Brain microvascular endothelial cell (primary cell): ENCODE measurements around the gene LIPM.

Source experiments
- DNase-seq: peaks from one replicate; pipeline ENCODE4 v3.0.0-alpha.2; 2020
- H3K27ac ChIP-seq: fragments of 250-450 bp; sonication (Bioruptor Pico); 2 replicates; pipeline ENCODE4 v1.5.1; 2020; ENCODE audit warnings: mild to moderate bottlenecking, moderate library complexity
- H3K27me3 ChIP-seq: fragments of 250-450 bp; sonication (Bioruptor Pico); replicated peaks from 2 replicates; pipeline ENCODE4 v1.5.1; 2020; ENCODE audit warnings: mild to moderate bottlenecking
- H3K36me3 ChIP-seq: fragments of 250-450 bp; sonication (Bioruptor Pico); replicated peaks from 2 replicates; pipeline ENCODE4 v1.5.1; 2020; ENCODE audit warnings: mild to moderate bottlenecking
- H3K4me3 ChIP-seq: 2 replicates; pipeline ENCODE4 v1.5.1; 2011; ENCODE audit warnings: low read depth, mild to moderate bottlenecking, control low read depth, low read length, moderate library complexity
- in situ Hi-C: cut with HindIII; loops from 2 replicates; pipeline ENCODE4 v1.10.0; 2017; ENCODE audit warnings: low sequenced_read_pairs, low pct_ligation_motif_present
- TF ChIP-seq, protein P1 (sequence below): IDR thresholded peaks from 2 replicates; pipeline ENCODE4 v1.5.1; 2011; ENCODE audit warnings: low read depth, mild to moderate bottlenecking, moderate library complexity, low read length, control low read depth, inconsistent platforms; ENCODE audit errors: missing control alignments

Gene LIPM

DNA sequence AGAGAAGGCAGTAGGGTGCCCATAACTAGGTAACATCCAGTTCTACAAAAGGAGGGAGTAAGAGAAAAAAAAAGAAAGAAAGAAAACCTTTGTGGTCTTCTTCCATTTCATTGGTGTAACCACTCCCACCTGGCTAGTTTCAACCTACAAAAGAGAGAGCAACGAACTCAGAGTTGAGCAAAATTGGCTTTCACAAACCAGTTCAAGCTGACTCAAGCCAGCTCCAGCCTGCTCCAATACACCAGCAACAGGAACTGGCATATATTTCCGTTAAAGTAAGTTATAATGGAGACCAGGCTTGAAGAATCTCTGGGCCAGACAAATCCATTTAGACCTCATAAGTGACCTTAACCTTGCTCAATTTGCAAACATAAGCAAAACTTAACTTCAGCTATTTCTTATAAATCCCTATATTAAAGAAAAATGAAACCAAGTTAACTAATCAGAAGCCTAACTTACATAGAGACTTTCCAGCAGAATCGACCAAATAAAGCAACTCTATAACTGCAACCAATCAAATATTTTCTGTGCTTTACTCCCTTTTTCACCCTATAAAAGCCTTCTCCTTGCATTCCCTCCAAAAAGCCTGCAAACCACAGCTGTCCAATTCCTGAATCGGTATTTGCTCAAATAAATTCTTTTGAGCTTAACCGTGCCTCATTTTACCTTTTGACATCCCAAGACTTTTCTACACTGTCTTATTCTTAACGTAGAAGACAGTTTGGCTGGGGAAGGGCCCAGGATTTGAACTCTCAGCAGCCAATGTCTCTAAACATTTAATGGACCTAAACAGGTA is 39.0 kb downstream of the LIPM start:
- in situ Hi-C loops: no loop called here
- no peaks in the 10 kb centered on the region for H3K27me3 ChIP-seq
- DNase-seq: no peak
- TF ChIP-seq, protein P1, sequence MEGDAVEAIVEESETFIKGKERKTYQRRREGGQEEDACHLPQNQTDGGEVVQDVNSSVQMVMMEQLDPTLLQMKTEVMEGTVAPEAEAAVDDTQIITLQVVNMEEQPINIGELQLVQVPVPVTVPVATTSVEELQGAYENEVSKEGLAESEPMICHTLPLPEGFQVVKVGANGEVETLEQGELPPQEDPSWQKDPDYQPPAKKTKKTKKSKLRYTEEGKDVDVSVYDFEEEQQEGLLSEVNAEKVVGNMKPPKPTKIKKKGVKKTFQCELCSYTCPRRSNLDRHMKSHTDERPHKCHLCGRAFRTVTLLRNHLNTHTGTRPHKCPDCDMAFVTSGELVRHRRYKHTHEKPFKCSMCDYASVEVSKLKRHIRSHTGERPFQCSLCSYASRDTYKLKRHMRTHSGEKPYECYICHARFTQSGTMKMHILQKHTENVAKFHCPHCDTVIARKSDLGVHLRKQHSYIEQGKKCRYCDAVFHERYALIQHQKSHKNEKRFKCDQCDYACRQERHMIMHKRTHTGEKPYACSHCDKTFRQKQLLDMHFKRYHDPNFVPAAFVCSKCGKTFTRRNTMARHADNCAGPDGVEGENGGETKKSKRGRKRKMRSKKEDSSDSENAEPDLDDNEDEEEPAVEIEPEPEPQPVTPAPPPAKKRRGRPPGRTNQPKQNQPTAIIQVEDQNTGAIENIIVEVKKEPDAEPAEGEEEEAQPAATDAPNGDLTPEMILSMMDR: no peak
- H3K27ac ChIP-seq: no peak overlapping the region
- no peak overlapping the region for H3K4me3 ChIP-seq
- H3K36me3 ChIP-seq: no peaks in the 10 kb centered on the region

DNA sequence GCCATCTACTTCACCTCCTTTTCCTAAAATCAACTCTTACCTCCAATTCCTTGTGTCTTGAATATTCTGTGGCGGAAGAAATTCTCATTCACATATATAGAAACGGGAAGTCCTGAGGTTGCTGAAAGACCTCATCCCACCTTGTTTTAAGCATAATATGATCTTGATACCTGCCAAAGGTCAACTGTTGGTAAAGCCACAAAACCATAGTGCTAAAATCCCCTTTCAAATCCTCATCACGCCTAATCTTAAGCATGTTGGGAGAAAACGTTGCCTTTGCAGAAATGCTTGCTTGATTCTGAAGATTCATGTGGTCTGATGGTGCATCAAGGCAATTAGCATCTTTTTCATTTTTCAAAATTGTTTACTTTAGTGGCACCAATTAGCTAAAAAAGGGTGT is 40.6 kb downstream of the LIPM start:
- in situ Hi-C loops: no loop called here
- Histone ChIP-seq H3K36me3 (no peaks in the 10 kb centered on the region), H3K27me3 (no peaks in the 10 kb centered on the region), H3K27ac (no peak overlapping the region), H3K4me3 (no peak overlapping the region)
- DNase-seq: no peak
- TF ChIP-seq, protein P1: no peak

DNA sequence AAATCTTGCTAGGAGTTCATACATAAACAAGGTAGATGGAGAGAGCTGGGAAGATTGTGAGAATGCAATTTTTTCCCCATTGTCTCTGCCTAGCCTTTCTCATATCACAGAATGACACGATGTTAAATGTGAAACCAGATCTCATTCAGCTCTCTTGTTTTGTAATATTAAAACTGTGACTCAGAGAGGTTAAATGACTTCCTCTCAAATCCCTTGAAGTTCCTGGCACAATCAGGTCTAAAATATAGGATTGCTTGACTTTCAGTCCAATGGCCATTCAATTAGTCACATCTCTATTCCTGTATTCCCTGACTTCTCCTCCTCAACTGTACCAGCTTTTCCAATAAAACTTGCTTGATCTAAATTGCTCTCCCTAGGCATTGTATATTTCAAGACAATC is 46.0 kb downstream of the LIPM start:
- peak overlapping the region; percentile 25 for H3K27ac ChIP-seq
- TF ChIP-seq, protein P1: no peak
- H3K36me3 ChIP-seq: no peaks in the 10 kb centered on the region
- H3K27me3 ChIP-seq: no peaks in the 10 kb centered on the region
- in situ Hi-C loops: no loop called here
- peak; percentile 43 for DNase-seq
- H3K4me3 ChIP-seq: no peak overlapping the region

DNA sequence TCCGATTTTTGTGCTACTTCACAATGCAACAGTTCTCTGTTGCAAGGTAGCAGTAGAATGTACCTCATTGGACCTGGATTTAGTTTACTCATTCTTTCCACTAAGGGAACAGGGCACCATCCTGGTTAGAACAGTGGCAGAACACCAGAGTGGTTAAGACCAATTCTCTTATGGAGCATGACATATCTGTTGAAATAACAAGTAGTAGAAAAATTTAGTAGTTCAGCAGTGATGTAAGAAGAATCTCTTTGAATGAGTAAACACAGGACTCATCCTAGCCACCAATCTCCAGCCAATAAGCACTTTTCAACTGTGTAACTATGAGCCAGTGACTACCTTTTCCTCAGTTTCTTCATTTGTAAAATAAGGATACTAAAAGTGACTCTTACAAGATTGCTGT is 46.7 kb downstream of the LIPM start:
- no peak overlapping the region for H3K4me3 ChIP-seq
- no peaks in the 10 kb centered on the region for H3K27me3 ChIP-seq
- DNase-seq: peak; percentile 20
- peak overlapping the region; percentile 24 for H3K27ac ChIP-seq
- no peaks in the 10 kb centered on the region for H3K36me3 ChIP-seq
- in situ Hi-C loops: no loop called here
- TF ChIP-seq, protein P1: no peak

DNA sequence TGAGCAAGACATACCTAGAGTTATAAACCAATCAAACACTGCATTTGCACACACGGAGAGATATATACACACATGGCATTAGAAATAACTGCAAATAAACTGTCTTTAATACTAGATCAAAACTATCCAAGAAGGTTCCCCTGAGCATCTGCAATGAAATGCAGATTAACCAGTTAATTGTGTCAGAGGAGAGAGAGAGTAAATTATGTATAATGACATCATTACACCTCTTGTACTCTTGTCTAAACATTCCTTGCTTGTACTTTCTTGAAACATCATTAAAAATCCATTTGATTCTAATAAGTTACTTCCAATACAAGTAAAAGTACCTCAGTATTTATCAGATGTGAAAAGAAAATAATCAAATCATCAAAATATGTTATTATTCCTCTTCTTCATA is 48.2 kb downstream of the LIPM start:
- Histone ChIP-seq H3K4me3 (no peak overlapping the region), H3K36me3 (no peaks in the 10 kb centered on the region), H3K27me3 (no peaks in the 10 kb centered on the region), H3K27ac (no peak overlapping the region)
- TF ChIP-seq, protein P1: no peak
- DNase-seq: no peak
- in situ Hi-C loops: no loop called here

DNA sequence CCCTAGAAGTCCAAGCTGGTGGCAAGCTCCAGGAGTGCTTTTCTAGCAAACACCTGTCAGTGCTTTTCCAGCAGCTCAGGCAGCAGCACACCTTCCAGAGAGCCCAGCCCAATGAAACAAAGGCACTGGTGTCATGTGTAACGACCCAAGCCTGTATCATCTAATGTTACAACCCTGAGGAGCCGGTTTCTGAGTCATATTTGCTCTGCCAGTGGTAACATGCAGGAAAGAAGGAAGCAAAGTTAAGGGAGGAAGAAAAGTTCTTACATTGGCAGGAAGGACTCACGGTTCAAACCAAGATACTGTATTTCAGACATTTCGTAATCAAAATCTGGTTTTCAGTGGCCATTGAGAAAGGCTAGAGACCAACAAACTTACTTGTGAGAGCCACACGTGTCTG is 49.2 kb downstream of the LIPM start, which contains the start of gene ANKRD22:
TSS of gene ANKRD22 (minus strand) at position 139 of the 400 bp plus-strand sequence. CDS start 237 bp downstream, outside the sequence.
- H3K27ac ChIP-seq: no peak within 1 kb of the TSS
- DNase-seq: peak; percentile 44
- H3K36me3 ChIP-seq: no peaks in the 10 kb centered on the region
- no peak within 1 kb of the TSS for H3K4me3 ChIP-seq
- TF ChIP-seq, protein P1: no peak
- no peaks in the 10 kb centered on the region for H3K27me3 ChIP-seq
- in situ Hi-C loops: no loop called here
